HL-60/S4 treated with phorbol 12-myristate 13-acetate at 8.2 ng/mL for 4 days and 3 days (cell line): ENCODE results near the gene TUBA4A.

ENCODE experiments used
- in situ Hi-C: fragments of 300-500 bp; cut with MboI; formaldehyde crosslinking; loops from 2 replicates; pipeline ENCODE4 v1.15.0; 2022; ENCODE audit warnings: low sequenced_read_pairs

TUBA4A gene

DNA sequence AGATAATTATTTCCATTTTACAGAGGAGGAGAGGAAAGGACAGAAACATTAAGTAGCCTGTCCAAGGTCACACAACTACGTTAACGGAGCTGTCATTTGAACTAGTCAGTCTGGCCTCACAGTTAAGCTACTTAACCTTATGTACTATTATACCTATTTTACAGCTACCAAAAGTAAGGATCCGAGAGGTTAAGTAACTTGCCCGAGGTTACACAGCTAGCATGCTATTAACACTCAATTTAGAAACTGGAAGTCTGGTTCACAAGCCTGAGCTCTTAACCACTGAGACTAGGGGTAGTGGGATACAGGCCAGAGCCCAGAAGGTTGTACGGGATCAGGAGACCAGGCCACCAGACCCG lies 8.9 kb downstream of the TUBA4A start:
- in situ Hi-C loops: no loop called here

DNA sequence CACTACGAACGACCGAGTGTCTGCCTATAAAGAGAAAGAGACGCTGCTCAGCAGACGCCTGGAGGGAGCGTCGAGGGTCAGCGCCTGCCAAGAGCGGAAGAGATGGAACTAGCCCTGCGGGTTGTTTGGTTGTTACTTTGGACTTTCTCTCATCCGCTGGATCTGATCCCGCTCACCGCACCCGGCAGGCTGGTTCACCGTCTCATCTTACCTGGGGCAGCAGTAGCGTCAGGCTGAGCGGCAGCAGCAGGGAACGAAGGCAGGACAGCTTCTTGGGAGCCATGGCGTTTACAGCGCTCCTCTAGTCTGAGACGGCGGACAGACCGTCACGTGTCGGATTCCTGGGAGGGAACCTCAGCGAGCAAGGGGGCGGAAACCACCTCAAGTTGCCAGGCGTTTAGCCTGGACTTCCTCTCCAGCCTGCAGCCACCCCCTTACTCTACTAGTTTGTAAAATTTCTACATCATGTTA lies 10.4 kb downstream of the TUBA4A start:
- in situ Hi-C loops: no loop called here

DNA sequence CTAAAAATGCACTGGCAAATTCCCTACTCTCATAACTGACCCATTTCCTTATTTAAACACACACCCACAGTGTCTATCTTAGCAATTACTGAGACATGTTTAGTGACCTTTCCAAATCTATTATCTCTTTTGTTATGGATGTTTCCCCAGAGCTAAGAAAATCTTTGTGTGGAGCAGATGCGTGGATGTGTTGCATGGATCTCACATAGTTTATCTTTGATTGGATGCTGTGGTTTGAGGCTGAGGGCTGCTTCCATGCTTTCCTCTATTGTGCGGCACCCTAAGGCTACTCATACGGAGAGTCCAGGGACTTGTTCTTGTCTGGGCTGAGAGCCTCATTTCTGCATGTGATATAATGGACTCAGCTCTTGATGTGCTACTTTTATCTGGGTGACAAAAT lies 19.4 kb downstream of the TUBA4A start:
- in situ Hi-C loops: no loop called here

DNA sequence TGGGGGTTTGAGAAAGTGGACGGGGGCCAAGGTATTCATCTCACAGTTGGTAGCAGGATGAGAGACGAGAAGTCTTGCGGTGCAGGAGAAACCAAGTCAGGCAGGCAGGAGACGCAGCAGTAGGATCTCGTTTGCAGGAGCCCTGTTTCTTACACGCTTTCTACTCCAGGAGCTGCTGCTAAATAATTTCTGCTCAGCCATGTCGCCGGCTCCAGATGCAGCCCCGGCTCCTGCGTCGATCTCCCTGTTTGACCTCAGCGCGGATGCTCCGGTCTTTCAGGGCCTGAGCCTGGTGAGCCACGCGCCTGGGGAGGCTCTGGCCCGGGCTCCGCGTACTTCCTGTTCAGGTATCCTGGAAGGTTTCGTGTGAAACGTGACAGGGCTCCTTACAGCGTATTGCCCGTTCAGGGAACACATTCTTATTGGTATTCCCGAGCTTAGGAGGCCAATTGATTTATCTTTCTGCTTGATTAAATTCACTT lies 23.6 kb downstream of the TUBA4A start:
- in situ Hi-C loops: no loop called here

DNA sequence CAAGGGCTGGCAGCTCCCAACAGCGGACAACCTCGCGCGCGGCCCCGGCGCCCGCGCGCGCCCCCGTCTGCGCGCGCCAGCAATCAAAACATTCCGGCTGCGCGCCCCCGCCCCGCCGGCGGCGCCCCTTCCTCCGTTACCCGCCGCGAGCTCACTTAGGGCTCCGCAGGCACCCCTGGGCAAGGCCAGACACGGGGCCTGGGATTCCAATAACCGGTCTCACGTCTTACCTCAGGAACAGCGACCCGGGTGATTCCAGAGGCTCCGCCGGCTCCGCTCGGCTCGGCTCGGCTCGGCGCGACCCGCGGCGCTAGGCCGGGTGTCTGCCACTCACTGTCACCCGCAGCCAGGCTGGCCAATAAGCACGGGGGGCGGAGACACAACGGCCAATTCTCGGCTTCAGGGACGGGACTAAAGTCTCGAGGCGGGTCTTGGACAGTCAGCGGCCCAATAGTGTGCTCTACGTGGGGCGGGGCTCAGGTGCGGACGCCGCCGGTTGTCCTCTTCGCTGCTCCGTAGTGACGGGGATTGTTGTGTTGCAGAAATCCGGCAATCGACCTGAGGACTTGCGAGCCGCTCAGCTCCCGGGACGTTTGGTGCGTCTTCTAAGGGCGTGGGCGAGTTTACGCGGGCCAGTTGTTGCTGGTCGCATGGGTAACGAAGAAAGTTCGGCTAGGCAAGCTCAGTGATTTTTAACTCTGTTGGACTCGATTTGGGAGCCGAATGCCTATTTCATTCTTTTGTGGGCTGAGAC lies 24.2 kb downstream of the TUBA4A start, which contains the start of the genes ANKZF1 and ATG9A:
ANKZF1 (plus strand) TSS at position 502 of the 754 bp plus-strand sequence. CDS start 452 bp downstream, outside the sequence.
ATG9A (minus strand) TSS at position 332 of the 754 bp plus-strand sequence. CDS start 1,612 bp downstream, outside the sequence.
- in situ Hi-C loops: no loop called here

DNA sequence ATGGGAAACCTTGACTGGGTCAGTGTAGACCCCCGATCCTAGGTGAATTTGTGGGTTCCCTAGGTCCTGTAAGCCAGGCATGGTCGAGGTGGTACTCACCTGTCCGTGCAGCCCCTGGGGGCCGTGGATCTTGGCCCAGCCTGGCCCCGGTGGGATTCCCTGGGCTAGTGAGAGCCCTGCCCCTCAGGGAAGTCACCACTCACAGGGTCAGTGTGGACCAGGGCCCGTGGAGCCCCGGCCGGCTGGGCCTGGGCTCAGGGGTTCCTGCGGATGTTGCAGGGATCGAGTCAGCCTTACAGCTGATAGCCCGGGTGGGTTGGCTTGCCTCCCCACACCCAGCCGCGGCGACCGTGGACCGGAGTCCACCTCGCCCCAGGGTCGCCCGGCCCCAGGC lies 24.8 kb downstream of the TUBA4A start:
- in situ Hi-C loops: no loop called here

DNA sequence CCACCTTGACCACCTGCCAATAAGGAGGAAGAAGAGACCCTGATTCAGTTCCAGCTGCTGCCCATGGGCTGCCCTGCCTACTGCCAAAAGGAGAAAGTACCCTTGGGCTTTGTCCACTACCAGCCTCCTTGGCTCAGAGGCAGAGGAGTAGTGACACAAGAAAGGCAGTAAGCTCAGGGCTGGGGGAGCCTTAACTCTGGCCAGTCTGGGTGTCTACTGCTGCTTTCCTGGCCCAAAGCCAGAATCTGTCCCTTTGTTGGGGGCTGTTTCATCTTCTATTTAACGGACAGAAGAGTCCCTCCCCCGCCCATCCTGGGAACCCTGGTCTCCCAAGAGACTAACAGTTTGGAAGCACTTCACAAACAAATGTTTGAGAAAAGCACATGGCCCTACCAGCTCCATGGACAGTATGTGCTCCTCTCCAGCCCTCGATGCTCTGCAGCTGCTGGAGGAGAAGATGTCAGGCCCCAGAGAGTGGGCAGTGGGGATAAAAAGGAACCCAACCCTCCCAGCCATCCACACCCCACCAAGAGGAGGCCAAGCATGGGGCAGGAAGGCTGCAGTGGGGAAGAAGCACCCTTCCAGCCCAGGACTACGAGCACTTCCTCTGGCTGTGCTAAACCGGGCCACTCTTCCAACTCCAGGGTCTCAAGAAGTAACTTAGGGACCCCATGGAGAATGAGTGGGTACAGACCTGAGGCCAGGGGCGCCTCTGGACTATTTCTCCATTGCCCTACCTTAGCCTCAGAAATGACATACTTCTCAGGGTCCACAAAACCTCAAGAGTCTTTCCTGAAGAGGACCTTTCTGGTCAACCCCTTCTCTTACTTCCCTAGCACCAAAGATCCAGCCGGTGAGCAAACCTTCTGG lies 25.4 kb downstream of the TUBA4A start:
- in situ Hi-C loops: no loop called here

DNA sequence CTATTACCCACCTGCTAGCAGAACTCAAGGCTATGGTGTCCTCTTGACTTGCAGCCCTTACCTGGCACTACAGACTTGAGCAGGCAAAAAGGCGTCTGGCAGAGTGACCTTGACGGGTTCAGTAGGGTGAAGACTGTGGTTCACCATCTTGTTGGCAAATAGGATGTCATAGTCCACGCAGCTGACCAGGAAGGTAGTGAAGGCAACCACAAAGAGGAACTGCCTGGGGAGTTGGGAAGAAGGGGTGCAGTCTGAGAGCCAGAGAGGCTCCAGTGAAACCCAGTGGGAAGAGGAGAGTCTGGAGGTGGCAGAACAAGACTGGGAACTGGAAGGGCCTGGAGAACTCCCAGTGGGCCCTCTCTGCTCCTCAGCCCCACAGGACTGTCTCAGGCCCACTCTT lies 28.4 kb downstream of the TUBA4A start:
- in situ Hi-C loops: no loop called here

DNA sequence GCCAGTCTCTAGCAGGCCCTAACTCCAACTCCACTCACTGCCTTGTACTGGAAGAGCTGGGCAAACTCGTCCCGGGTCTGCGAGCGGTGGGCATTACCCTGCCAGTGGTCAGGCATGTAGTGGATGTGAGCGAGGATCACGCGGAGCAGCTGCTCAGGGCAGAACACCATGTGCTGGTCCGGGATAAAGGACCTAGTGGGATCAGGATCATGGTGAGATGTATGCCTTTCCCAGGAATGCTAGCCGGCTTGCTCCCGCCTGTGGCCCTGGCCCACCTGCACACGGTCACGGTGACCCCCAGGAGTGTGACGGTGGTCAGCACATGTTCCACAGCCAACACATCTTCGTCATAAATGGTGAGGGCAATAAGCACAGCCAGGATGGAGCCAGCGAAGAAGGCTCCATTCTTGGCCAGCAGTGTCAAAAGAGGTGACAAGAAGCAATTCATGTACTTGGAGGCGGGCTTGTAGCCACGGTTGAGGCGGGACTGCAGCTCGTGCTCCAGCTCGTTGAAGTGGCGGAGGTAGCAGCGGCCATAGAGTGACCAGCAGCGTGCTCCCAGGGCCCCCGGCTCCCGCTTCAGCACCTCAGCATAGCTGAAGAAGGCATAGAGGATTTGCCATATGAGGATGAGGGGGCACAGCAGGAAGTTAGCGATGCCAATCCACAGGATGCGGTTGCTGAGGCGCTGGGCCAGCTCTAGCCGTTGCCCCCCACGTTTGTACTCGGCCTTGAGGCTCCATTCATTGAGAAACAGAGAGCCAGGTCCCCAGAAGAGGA lies 29.7 kb downstream of the TUBA4A start:
- in situ Hi-C loops: no loop called here

DNA sequence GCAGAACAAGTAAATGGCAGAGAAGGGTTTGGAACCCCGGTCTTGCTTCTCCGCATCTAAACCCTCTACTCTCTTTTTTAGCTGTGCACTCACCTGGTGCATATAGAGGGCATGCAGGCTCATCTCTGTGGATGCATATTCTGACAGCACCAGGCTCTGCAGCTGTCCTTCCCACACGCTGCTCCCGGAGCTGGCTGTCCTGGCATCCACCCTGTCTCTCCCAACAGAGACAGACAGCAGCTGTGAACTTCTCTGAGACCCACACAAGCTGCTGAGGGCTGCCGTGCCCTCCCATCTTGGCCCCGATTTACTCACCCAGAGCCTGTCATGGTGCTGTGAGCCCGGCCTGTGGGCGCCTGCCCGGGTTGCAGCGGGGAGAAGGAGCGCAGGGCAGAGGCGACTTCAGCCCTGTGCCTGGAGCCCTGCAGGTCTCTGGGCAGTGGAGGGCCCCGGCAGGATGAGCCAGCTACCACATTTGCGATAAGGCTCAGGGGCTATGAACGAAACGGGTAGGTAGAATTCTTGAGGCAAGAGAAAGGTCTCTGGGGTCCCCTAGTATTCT lies 31.7 kb downstream of the TUBA4A start:
- in situ Hi-C loops: no loop called here

DNA sequence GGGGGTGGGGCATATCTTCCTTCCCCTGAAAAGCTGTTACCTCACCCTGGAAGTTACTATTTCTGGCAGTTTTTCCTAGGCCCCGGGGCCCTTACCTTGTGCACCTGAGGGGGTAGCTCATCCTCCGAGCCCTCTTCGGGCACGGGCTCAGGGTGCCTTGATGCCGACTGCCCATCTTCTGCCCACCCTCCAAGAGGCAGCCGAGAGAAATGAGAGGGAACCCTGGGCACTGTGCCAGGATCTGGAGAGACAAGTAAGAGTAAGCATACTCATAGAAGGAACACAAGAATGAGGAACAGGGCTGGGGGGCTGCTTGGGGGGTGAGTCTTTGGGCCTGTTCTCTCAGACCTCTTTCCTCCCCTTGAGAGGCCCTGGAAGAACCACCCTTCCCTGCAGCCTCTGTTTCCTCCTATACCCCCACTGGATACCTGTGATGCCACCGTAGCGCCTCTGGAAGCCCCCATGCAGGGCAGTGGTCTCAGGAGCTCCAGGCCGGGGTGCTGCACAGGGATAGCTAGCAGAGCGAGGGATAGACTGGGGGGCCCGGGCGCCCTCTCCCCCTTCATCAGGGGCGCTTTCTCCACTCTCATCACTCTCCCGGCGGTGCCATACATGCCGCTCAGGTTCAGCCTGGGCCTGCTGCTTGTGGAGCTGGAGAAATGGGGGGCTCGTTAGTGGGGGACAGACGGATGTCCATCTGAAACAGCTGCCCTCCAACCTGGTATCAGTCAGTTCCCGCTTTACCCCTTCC lies 32.9 kb downstream of the TUBA4A start:
- in situ Hi-C loops: no loop called here

DNA sequence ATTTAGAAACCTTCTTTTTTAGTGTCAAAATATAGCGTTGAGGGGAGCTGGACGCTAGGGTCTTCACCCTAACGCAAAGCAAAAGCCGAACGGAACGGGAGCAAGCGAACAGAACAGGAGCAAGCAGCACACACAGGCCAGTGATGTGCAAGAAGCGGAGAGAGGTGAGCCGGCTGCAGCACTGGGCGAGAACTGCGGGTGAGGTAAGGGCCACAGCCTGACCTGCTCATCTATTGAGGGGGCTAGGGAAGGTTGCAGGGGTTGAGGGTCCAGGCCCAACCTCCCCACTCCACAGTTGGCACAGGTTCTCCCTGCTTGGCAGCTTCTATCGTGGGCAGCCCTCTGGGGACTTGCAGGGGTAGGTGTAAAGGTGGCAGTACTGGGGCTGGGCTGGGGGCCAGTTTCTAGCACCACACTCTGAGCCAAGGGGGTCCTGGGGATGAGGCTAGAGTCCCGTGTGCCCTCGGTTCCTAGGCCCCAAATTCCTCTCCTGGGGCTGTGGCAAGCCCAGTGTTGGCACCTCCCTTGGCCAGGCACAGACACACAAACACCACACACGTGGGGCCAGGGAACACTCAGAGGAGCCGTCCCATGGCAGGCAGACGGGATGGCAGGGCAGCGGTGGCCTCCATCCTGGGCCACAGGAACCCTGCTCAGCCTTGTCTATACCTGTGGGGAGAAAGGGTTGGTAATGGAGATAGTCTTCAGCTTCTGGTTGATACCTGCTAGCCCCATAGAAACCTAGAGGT lies 33.8 kb downstream of the TUBA4A start:
- in situ Hi-C loops: no loop called here

DNA sequence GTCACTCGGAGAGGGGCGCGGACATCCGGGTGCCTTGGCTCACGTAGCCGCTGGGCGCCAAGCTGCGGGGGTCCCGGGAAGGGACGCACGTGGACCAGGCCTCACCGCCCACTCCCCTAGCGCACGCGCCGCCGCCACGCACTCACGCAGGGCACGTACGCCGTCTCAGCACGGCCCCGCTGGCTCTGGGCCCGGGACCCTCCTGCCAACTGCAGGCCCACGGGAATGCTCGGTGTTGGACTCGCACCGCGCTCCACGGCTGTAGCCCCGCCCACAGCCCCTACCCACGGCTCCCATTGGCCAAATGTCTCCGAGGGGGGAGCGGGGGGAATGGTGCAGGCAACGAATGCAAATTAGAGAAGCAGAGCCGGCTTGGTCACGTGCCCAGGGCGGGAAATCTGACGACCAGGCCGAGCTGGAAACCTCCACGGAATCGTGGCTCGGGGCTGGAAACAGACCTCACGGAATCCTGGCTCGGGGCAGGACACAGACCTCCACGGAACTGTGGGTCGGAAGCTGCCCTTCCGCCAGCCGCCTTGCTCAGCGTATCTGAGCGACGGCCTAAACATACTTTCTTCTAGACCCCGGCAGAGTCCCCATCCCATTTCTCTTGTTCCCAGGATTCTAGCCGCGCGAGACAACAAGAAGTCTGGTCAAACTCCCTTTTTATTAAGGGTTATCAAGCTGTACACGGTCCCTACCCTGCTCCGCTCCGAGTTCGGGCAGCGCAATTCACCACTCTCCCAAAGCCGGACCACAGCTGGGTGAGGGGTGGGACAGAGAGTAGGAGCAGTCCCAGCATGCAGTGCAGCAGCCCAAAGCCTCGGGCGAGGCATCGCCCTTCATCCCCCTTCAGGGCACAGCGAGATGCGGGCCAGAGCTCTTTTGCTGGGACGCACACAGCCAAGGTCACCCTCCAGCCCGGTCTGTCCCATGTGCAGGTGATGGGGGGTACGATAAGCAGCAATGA lies 34.7 kb downstream of the TUBA4A start, which contains the start of gene ABCB6:
ABCB6 (minus strand) TSS at position 227 of the 970 bp plus-strand sequence. CDS start 285 bp downstream, outside the sequence.
- in situ Hi-C loops: no loop called here

DNA sequence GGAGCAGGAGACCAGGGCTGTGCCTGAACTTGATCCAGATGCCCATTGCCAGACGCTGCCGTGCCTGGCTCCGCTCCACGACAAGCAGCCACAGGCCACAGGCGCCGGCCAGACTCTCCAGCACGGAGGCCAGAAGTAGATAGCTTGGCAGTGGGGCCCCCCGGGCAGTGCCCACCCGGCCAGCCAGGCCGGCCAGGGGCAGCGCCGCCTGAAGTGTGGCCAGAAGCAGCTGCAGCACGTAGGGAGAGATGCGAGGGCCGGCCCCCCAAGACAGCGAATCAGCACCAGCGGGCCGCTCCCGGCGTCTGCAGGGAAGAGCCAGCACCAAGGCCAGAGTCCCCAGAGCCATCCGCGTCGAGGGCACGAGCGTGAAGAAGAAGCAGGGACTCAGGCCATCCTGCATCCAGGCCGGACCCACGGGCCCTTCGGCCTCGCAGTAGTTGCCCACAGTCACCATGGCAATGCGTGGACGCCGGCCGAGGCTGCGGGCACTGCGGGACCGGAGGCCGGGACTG lies 35.4 kb downstream of the TUBA4A start:
- in situ Hi-C loops: no loop called here

DNA sequence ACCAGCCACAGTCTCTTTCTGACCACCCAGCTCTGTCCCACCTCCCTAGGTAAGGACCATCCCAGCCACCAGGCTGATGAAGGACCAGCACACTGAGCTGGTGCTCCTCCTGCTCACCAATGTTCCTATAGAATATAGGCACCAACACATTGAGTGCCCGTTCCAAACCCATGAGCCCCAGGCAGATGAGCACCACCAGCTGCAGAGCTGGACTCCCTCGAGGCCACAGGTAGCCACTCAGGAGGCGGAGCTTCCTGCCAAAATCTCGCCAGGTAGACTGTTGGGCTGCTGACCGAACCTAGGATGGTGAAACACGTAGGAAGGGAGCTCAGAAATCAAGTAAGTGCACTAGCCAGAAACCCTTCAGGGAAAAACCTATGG lies 37.2 kb downstream of the TUBA4A start:
- in situ Hi-C loops: no loop called here

DNA sequence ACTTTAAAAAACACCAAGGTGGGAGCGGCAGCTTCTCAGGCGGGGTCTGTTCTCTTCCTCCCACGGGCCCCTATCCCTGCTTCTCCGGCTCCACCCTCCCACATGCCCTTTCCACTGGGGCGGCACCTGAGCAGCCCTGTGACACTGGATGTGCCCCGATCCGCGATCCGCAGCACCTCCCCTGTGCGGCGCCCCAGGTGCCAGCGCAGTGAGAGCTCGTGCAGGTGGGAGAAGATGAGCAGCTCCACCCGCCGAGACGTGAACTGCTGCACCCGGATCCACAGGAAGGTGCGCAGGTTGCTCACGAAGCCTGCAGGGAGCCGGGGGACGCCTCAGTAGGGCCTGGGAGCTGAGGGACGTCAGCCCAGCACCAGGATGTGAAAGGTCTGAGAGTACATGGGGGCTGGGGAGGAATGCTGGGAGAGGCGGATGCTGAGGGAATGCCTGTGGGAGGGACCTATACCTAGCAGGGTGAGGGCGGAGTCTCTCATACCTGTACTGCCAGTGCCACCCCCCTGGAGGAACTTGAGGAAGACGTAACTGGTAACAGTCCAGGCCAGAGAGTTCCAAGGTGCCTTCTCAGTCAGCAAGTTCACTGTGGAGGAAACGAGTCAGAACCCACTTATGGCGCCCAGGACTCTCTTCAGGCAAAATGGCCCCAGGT lies 37.7 kb downstream of the TUBA4A start:
- in situ Hi-C loops: no loop called here

DNA sequence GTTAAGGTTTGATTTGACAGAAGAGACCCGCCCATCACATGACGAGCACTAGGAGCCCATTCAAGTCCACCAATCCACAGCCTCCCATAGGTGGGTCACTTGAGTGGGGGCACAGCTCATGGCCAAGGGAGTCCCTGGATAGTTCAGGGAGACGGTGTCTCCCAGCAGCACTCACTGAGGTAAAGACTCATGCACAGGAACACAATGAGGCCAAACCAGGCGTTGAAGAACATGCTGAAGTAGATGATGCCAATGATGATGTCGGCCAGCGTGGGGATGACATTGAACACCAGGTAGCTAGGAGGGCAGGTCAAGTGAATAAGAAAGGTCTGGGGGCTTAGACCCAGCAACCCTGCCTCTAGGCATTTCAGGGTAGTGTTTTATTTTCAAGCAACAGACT lies 38.9 kb downstream of the TUBA4A start:
- in situ Hi-C loops: no loop called here
